HCT116 (cell line): ENCODE measurements around the gene DRAXIN. TPM values are rescaled to one million over a fixed set of nuclear protein-coding genes. Genes with fewer than 3 reads are reported as not detected.

Experiments
- ATAC-seq: fragments of 200-7000 bp; cut with Tn5 transposase; 2 replicates; pipeline ENCODE4 v1.9.1; 2020; ENCODE audit warnings: mild to moderate bottlenecking, moderate library complexity
- BruUV-seq: library from RNA; stranded (reverse); fragments of 400-500 nt; replicated peaks from 2 replicates; lab custom pipeline; 2021; lab: Mats Ljungman, UMichigan
- CTCF ChIA-PET: fragments of 300-600 bp; sonication (Branson Sonifier 250); formaldehyde crosslinking; loops from one replicate; lab custom pipeline; 2021; ENCODE audit warnings: antibody characterized with exemption; lab: Charles Lee
- POLR2A ChIA-PET: fragments of 300-600, 350-600 bp; sonication (Branson Sonifier 250); formaldehyde crosslinking; loops from one replicate; lab custom pipeline; 2021; ENCODE audit warnings: antibody characterized with exemption; lab: Charles Lee
- RAD21 ChIA-PET, 2 experiments: fragments of 300-600 bp; sonication (Branson Sonifier 250); formaldehyde crosslinking; loops; one replicate each; lab custom pipeline; 2023; ENCODE audit warnings: low total read pairs in 2 of 2; ENCODE audit not compliant: uncharacterized antibody in 2 of 2, unreplicated experiment in 2 of 2, low non-redundant PET in 1 of 2; lab: Charles Lee
- DNase-seq: peaks from one replicate; pipeline ENCODE4 v3.0.0-alpha.2; 2010; ENCODE audit warnings: low read depth, low spot score
- H2AFZ ChIP-seq: fragments of 200-600 bp; shearing (Covaris generic), sonication (generic); 2 replicates; pipeline ENCODE4 v1.6.1; 2017; ENCODE audit warnings: low read depth, mixed run types, mixed read lengths, antibody characterized with exemption, low read length; ENCODE audit not compliant: poor library complexity, severe bottlenecking
- H3K27ac ChIP-seq: 2 replicates; pipeline ENCODE4 v1.5.1; 2012; ENCODE audit warnings: low read depth, low read length
- H3K27me3 ChIP-seq: fragments of 200-600 bp; sonication (generic); 2 replicates; pipeline ENCODE4 v1.6.1; 2016; ENCODE audit warnings: mixed run types, low read length, mixed read lengths; ENCODE audit not compliant: insufficient read depth
- H3K36me3 ChIP-seq, 2 experiments: fragments of 200-500 bp in 1 of 2; fragments of 200-600 bp in 1 of 2; sonication (Bioruptor generic) in 1 of 2; sonication (generic) in 1 of 2; 2 replicates each; pipeline versions ENCODE4 v1.5.1 to v1.6.1; 2014 to 2016; ENCODE audit warnings: low read length in 2 of 2, inconsistent platforms in 1 of 2, mixed read lengths in 1 of 2, mixed run types in 1 of 2; ENCODE audit not compliant: insufficient read depth in 2 of 2, control insufficient read depth in 1 of 2
- H3K4me1 ChIP-seq, 2 experiments: fragments of 200-600 bp in 1 of 2; sonication (generic) in 1 of 2; 2 replicates each; pipeline versions ENCODE4 v1.5.1 to v1.6.1; 2012 to 2017; ENCODE audit warnings: low read length in 2 of 2, inconsistent platforms in 1 of 2, mild to moderate bottlenecking in 1 of 2, mixed read lengths in 1 of 2, mixed run types in 1 of 2, moderate library complexity in 1 of 2; ENCODE audit not compliant: insufficient read depth in 2 of 2, control insufficient read depth in 1 of 2
- H3K4me2 ChIP-seq: fragments of 200-600 bp; sonication (generic); 2 replicates; pipeline ENCODE4 v1.6.1; 2017; ENCODE audit warnings: mixed run types, low read length, mixed read lengths
- H3K4me3 ChIP-seq, 2 experiments: fragments of 200-600 bp in 1 of 2; sonication (generic) in 1 of 2; replicated peaks in 1 of 2; 2 replicates each; pipeline ENCODE4 v1.5.1; 2011 to 2016; ENCODE audit warnings: low read length in 2 of 2, control low read depth in 1 of 2, low read depth in 1 of 2, mild to moderate bottlenecking in 1 of 2, mixed read lengths in 1 of 2, mixed run types in 1 of 2
- H3K79me2 ChIP-seq: fragments of 200-600 bp; sonication (generic); 2 replicates; pipeline ENCODE4 v1.6.1; 2017; ENCODE audit warnings: mild to moderate bottlenecking, mixed run types, low read length, moderate library complexity, mixed read lengths; ENCODE audit not compliant: insufficient read depth
- H3K9ac ChIP-seq: fragments of 200-600 bp; sonication (generic); 2 replicates; pipeline ENCODE4 v1.6.1; 2016; ENCODE audit warnings: low read length, mixed read lengths
- H3K9me2 ChIP-seq: fragments of 200-600 bp; sonication (generic), shearing (Covaris generic); 2 replicates; pipeline ENCODE4 v1.6.1; 2017; ENCODE audit warnings: mixed run types, mild to moderate bottlenecking, moderate library complexity; ENCODE audit not compliant: insufficient read depth
- H3K9me3 ChIP-seq, 2 experiments: fragments of 200-500 bp in 1 of 2; fragments of 200-600 bp in 1 of 2; sonication (Bioruptor generic) in 1 of 2; sonication (generic) in 1 of 2; 2 replicates each; pipeline ENCODE4 v1.6.1; 2014 to 2017; ENCODE audit warnings: low read length in 2 of 2, mixed read lengths in 2 of 2, inconsistent platforms in 1 of 2, low read depth in 1 of 2, mild to moderate bottlenecking in 1 of 2, mixed run types in 1 of 2, moderate library complexity in 1 of 2; ENCODE audit not compliant: control insufficient read depth in 1 of 2, insufficient read depth in 1 of 2
- H4K20me1 ChIP-seq: fragments of 200-600 bp; sonication (generic), shearing (Covaris generic); 2 replicates; pipeline ENCODE4 v1.6.1; 2017; ENCODE audit warnings: mixed run types, mild to moderate bottlenecking, moderate library complexity; ENCODE audit not compliant: insufficient read depth
- CBX3 ChIP-seq: IDR thresholded peaks from 2 replicates; pipeline ENCODE4 v1.6.1; 2012; ENCODE audit warnings: low read depth
- CEBPB ChIP-seq: IDR thresholded peaks from 2 replicates; pipeline ENCODE4 v1.6.1; 2012; ENCODE audit warnings: low read depth
- EGR1 ChIP-seq: IDR thresholded peaks from 2 replicates; pipeline ENCODE4 v1.6.1; 2012; ENCODE audit warnings: low read depth
- EZH2 ChIP-seq: fragments of 200-600 bp; sonication (generic); IDR thresholded peaks from 2 replicates; pipeline ENCODE4 v1.6.1; 2017; ENCODE audit warnings: antibody characterized with exemption, mixed run types
- FOSL1 ChIP-seq: IDR thresholded peaks from 2 replicates; pipeline ENCODE4 v1.6.1; 2012; ENCODE audit warnings: low read depth
- JUND ChIP-seq: IDR thresholded peaks from 2 replicates; pipeline ENCODE4 v1.6.1; 2012
- SRF ChIP-seq: IDR thresholded peaks from 2 replicates; pipeline ENCODE4 v1.6.1; 2012; ENCODE audit warnings: low read depth
- TCF7L2 ChIP-seq: IDR thresholded peaks from 2 replicates; pipeline ENCODE4 v1.7.0; 2011; ENCODE audit warnings: borderline replicate concordance, inconsistent platforms; ENCODE audit not compliant: insufficient read depth, insufficient read length; ENCODE audit errors: extremely low read depth
- intact Hi-C: fragments of 100-400 bp; cut with micrococcal nuclease; formaldehyde crosslinking; loops from 2 replicates; pipeline ENCODE4 v1.10.0; 2022
- total RNA-seq: library from RNA; stranded (reverse); gene quantifications from one replicate; pipeline ENCODE4 v1.2.1, GENCODE V29; 2021; ENCODE audit not compliant: unreplicated experiment
- TF ChIP-seq, protein P1 (sequence below), 3 experiments: fragments of 200-600 bp in 1 of 3; sonication (generic) in 1 of 3; IDR thresholded peaks in 2 of 3; conservative IDR thresholded peaks in 1 of 3; 2 replicates each; pipeline ENCODE4 v1.5.1; 2012 to 2017; ENCODE audit warnings: low read depth in 2 of 3, low read length in 2 of 3, antibody characterized with exemption in 1 of 3, borderline replicate concordance in 1 of 3, control low read depth in 1 of 3, mild to moderate bottlenecking in 1 of 3, mixed read lengths in 1 of 3, mixed run types in 1 of 3, moderate library complexity in 1 of 3; ENCODE audit not compliant: insufficient read depth in 1 of 3
- TF ChIP-seq, protein P2 (sequence below): IDR thresholded peaks from 2 replicates; pipeline ENCODE4 v1.6.1; 2012
- TF ChIP-seq, protein P3 (sequence below): IDR thresholded peaks from 2 replicates; pipeline ENCODE4 v1.6.1; 2012
- TF ChIP-seq, protein P4 (sequence below): IDR thresholded peaks from 2 replicates; pipeline ENCODE4 v1.6.1; 2012; ENCODE audit warnings: low read depth

DRAXIN gene
- total RNA-seq, 1 experiment from 2014 or later: 0.47 TPM

DNA sequence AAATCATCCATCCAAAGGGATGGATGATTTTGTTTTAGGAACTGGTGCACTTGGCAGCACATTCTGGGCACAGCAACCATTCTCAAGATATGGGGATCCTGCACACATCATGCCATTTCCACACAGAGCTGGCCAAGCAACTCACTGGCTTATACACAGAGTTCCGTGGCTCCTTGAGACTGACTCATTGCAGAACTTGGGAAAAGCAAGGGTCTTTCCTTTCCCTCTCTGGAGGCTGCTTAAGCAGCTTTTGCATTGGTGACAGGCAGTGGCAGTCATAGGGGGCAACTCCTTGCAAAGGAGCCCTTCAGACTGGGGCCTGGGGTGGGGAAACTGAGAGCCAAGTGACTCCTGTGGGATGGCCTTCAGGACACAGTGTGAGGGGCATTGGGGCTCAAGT, 8.7 kb upstream of the DRAXIN start:
- H3K36me3 ChIP-seq: 0 out of 4 replicates have a peak, but pooled peaks cover 0 to 3% of the 10 kb centered on the region in 2 experiments
- no peak for TF ChIP-seq CBX3
- no peak for TF ChIP-seq CEBPB
- TF ChIP-seq EZH2: no peak
- no peak for TF ChIP-seq FOSL1
- TF ChIP-seq, protein P1, sequence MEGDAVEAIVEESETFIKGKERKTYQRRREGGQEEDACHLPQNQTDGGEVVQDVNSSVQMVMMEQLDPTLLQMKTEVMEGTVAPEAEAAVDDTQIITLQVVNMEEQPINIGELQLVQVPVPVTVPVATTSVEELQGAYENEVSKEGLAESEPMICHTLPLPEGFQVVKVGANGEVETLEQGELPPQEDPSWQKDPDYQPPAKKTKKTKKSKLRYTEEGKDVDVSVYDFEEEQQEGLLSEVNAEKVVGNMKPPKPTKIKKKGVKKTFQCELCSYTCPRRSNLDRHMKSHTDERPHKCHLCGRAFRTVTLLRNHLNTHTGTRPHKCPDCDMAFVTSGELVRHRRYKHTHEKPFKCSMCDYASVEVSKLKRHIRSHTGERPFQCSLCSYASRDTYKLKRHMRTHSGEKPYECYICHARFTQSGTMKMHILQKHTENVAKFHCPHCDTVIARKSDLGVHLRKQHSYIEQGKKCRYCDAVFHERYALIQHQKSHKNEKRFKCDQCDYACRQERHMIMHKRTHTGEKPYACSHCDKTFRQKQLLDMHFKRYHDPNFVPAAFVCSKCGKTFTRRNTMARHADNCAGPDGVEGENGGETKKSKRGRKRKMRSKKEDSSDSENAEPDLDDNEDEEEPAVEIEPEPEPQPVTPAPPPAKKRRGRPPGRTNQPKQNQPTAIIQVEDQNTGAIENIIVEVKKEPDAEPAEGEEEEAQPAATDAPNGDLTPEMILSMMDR (IDR thresholded peaks at IDR 0.05 in 2 of 3, conservative IDR thresholded peaks at IDR 0.05 in 1 of 3; ENCODE audit: borderline replicate concordance in 1 of 3, insufficient read depth in 1 of 3, low read depth in 2 of 3, low read length in 2 of 3): no peak
- TF ChIP-seq EGR1: no peak
- TF ChIP-seq SRF: no peak
- TF ChIP-seq JUND: no peak
- TF ChIP-seq, protein P2, sequence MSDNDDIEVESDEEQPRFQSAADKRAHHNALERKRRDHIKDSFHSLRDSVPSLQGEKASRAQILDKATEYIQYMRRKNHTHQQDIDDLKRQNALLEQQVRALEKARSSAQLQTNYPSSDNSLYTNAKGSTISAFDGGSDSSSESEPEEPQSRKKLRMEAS: no peak
- no peak for TF ChIP-seq TCF7L2
- TF ChIP-seq, protein P3, sequence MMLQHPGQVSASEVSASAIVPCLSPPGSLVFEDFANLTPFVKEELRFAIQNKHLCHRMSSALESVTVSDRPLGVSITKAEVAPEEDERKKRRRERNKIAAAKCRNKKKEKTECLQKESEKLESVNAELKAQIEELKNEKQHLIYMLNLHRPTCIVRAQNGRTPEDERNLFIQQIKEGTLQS: no peak
- TF ChIP-seq, protein P4, sequence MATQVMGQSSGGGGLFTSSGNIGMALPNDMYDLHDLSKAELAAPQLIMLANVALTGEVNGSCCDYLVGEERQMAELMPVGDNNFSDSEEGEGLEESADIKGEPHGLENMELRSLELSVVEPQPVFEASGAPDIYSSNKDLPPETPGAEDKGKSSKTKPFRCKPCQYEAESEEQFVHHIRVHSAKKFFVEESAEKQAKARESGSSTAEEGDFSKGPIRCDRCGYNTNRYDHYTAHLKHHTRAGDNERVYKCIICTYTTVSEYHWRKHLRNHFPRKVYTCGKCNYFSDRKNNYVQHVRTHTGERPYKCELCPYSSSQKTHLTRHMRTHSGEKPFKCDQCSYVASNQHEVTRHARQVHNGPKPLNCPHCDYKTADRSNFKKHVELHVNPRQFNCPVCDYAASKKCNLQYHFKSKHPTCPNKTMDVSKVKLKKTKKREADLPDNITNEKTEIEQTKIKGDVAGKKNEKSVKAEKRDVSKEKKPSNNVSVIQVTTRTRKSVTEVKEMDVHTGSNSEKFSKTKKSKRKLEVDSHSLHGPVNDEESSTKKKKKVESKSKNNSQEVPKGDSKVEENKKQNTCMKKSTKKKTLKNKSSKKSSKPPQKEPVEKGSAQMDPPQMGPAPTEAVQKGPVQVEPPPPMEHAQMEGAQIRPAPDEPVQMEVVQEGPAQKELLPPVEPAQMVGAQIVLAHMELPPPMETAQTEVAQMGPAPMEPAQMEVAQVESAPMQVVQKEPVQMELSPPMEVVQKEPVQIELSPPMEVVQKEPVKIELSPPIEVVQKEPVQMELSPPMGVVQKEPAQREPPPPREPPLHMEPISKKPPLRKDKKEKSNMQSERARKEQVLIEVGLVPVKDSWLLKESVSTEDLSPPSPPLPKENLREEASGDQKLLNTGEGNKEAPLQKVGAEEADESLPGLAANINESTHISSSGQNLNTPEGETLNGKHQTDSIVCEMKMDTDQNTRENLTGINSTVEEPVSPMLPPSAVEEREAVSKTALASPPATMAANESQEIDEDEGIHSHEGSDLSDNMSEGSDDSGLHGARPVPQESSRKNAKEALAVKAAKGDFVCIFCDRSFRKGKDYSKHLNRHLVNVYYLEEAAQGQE: no peak
- TF ChIP-seq, all 23 proteins: peak for 0
- RAD21 ChIA-PET: no interaction called here
- POLR2A ChIA-PET: interaction anchor here (1.1 to 2.0 kb wide), 2 partner anchors 8 to 10 kb away, joined by 3 to 14 read pairs; partner anchors contain the start of gene DRAXIN
- no peak overlapping the region for H2AFZ ChIP-seq
- ATAC-seq (no peak), DNase-seq (no peak)
- H3K9me3 ChIP-seq: no peaks in the 10 kb centered on the region
- H3K27me3 ChIP-seq: no peaks in the 10 kb centered on the region
- no peak overlapping the region for H3K27ac ChIP-seq
- H4K20me1 ChIP-seq: no peaks in the 10 kb centered on the region
- H3K4me1 ChIP-seq: peaks cover 15 to 24% of the 10 kb centered on the region in 2 experiments; a peak in 3 of 4 replicates
- H3K79me2 ChIP-seq: peaks cover 11% of the 10 kb centered on the region; the same call in 1 of the 2 replicates
- H3K4me3 ChIP-seq: no peak overlapping the region
- H3K9ac ChIP-seq: no peak overlapping the region
- intact Hi-C loops: no loop called here
- no peaks in the 10 kb centered on the region for H3K9me2 ChIP-seq
- CTCF ChIA-PET: interaction anchor here (1.0 to 2.1 kb wide), 2 partner anchors 18 to 24 kb away, joined by 3 to 9 read pairs; partner anchors contain the start of gene FBXO6
- BruUV-seq: no TSS peak
- H3K4me2 ChIP-seq: no peak overlapping the region
